GM12878 (cell line): ENCODE measurements around the gene NR3C1.

Experiments
- ATF7 ChIP-seq: fragments of 450-650 bp; IDR thresholded peaks from 2 replicates; pipeline ENCODE4 v1.6.1; 2016; ENCODE audit warnings: low read depth, mild to moderate bottlenecking
- CHD2 ChIP-seq: IDR thresholded peaks from 2 replicates; pipeline ENCODE4 v1.6.1; 2011; ENCODE audit warnings: low read depth, low read length, improper control_type of control experiment, borderline replicate concordance
- CTCF ChIP-seq, 3 experiments: IDR thresholded peaks in 2 of 3; conservative IDR thresholded peaks in 1 of 3; 2 replicates each; pipeline ENCODE4 v1.5.1; 2011; ENCODE audit warnings: low read depth in 3 of 3, low read length in 3 of 3, mild to moderate bottlenecking in 3 of 3, control low read depth in 2 of 3, moderate library complexity in 2 of 3, inconsistent platforms in 1 of 3, mixed read lengths in 1 of 3; ENCODE audit not compliant: control insufficient read depth in 2 of 3, insufficient read depth in 1 of 3; ENCODE audit errors: extremely low read depth in 1 of 3
- EGR1 ChIP-seq, 2 experiments: IDR thresholded peaks; 1 replicate in 1 of 2; 2 replicates in 1 of 2; pipeline ENCODE4 v1.6.1; 2011 to 2012; ENCODE audit warnings: low read depth in 2 of 2, low read length in 2 of 2, borderline replicate concordance in 1 of 2, mild to moderate bottlenecking in 1 of 2, moderate library complexity in 1 of 2
- EZH2 ChIP-seq: IDR thresholded peaks from 2 replicates; pipeline ENCODE4 v1.6.1; 2012; ENCODE audit warnings: low read depth, mild to moderate bottlenecking, control low read depth, inconsistent platforms, low read length, borderline replicate concordance; ENCODE audit not compliant: control insufficient read depth
- KLF5 ChIP-seq: fragments of 450-650 bp; IDR thresholded peaks from 2 replicates; pipeline ENCODE4 v1.6.1; 2014; ENCODE audit warnings: mild to moderate bottlenecking; ENCODE audit not compliant: partially characterized antibody
- RAD21 ChIP-seq: IDR thresholded peaks from 2 replicates; pipeline ENCODE4 v1.6.1; 2011; ENCODE audit warnings: mild to moderate bottlenecking, low read depth, low read length, moderate library complexity; ENCODE audit not compliant: insufficient read depth
- RAD51 ChIP-seq: fragments of 450-650 bp; IDR thresholded peaks from 2 replicates; pipeline ENCODE4 v1.6.1; 2016; ENCODE audit warnings: moderate library complexity, mild to moderate bottlenecking, inconsistent platforms
- SPI1 ChIP-seq: IDR thresholded peaks from 2 replicates; pipeline ENCODE4 v1.6.1; 2011; ENCODE audit warnings: low read depth, mild to moderate bottlenecking, low read length, moderate library complexity, borderline replicate concordance; ENCODE audit not compliant: insufficient read depth
- TCF3 ChIP-seq: IDR thresholded peaks from 2 replicates; pipeline ENCODE4 v1.6.1; 2012; ENCODE audit warnings: low read depth, mild to moderate bottlenecking, low read length, borderline replicate concordance; ENCODE audit not compliant: insufficient read depth

GRCh38 chr5:143376195-143376779 lies 27.2 kb downstream of the NR3C1 start:
- no peak for TF ChIP-seq CTCF (IDR thresholded peaks at IDR 0.05 in 2 of 3, conservative IDR thresholded peaks at IDR 0.05 in 1 of 3; ENCODE audit: control insufficient read depth in 2 of 3, extremely low read depth in 1 of 3, insufficient read depth in 1 of 3, low read depth in 3 of 3, low read length in 3 of 3)
- TF ChIP-seq RAD21: no peak
- no peak for TF ChIP-seq CHD2
- TF ChIP-seq RAD51: no peak
- no peak for TF ChIP-seq KLF5
- no peak for TF ChIP-seq EZH2
- TF ChIP-seq TCF3: no peak
- no peak for TF ChIP-seq EGR1 (IDR thresholded peaks at IDR 0.05; ENCODE audit: borderline replicate concordance in 1 of 2, low read depth in 2 of 2, low read length in 2 of 2)
- no peak for TF ChIP-seq SPI1
- no peak for TF ChIP-seq ATF7
